Measurements from ENCODE around the gene MDFIC2. TPM values are rescaled to one million over a fixed set of nuclear protein-coding genes. Genes with fewer than 3 reads are reported as not detected.
"Not testable (repeated sequence)": the region's sequence is repeated elsewhere in the genome, so short reads cannot be mapped to it uniquely, and the experiment has no call there.

MDFIC2 gene
- total and polyA plus RNA-seq, 2 donors, result not detected

DNA sequence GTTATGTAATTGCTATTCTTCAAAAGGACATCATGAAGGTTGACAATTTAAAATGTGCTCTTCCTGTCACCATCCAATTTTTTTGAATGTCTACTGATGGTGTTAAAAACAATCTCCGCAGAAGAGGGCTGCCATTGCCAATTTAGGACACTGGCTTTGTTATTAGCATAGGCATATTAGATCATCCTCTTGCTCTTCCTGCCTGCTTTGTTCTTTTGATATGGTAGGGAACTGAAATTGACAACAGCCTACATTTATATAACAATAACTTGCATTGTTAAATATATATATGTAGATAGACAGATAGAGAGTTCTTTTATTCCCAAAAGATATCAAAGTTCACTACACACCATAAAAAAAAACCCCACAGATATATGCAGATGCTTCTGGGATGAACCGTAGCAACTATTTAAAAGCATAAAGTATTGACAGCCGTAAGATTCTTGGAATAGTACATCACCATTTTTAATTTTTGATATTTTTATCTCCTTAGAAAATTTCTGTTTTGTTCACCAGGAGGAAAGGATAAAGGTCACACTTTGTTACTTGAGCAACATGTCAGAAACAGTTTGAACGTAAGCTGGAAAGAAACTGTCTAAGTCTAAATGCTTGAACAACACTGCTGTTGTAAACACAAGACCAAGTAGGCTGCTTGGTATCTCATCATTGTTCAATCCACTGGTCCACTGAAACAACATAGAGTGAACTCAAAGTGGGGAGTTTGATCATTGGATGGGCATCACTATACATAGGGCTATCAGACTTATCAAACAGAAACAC is 66.5 kb downstream of the MDFIC2 start:
- WGBS, result 88% methylated on average over 4 of the region's 4 CpGs
- H3K4me1 ChIP-seq (ENCODE audit: insufficient read depth), result no peaks in the 10 kb centered on the region

DNA sequence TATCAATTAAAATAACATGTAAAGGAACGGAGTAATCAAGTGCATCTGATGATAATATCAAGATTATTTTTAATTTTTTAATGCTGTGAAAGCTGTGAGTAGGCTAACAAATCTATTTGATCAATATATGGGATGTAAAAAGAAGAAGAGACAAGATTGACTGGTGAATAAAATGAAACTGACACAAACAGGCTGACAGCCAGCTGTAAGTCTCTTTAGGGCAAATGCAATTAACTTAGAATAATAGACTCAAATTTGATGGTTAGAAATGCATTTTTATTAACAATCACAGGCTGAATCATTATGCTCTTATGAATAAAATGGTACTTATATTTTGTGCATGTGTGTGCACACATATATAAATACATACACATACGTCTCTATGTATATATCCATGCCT is 68.0 kb downstream of the MDFIC2 start:
- H3K27ac ChIP-seq (ENCODE audit: low read depth), result no peak overlapping the region
- H3K4me3 ChIP-seq (ENCODE audit: low read depth, low read length), result no peak overlapping the region
- WGBS, result 85% methylated on average over 2 of the region's 2 CpGs
- H3K36me3 ChIP-seq (ENCODE audit: insufficient read depth), result no peaks in the 10 kb centered on the region
- DNase-seq (ENCODE audit: extremely low spot score), result no peak
- no peaks in the 10 kb centered on the region for H3K4me1 ChIP-seq (ENCODE audit: insufficient read depth)

More for the DNA sequence above, 66.5 kb downstream of the MDFIC2 start:
- H3K4me3 ChIP-seq (ENCODE audit: low read depth, low read length), result no peak overlapping the region
- H3K27ac ChIP-seq (ENCODE audit: low read depth), result no peak overlapping the region
- H3K36me3 ChIP-seq (ENCODE audit: insufficient read depth), result no peaks in the 10 kb centered on the region
- no peak for DNase-seq (ENCODE audit: extremely low spot score)

DNA sequence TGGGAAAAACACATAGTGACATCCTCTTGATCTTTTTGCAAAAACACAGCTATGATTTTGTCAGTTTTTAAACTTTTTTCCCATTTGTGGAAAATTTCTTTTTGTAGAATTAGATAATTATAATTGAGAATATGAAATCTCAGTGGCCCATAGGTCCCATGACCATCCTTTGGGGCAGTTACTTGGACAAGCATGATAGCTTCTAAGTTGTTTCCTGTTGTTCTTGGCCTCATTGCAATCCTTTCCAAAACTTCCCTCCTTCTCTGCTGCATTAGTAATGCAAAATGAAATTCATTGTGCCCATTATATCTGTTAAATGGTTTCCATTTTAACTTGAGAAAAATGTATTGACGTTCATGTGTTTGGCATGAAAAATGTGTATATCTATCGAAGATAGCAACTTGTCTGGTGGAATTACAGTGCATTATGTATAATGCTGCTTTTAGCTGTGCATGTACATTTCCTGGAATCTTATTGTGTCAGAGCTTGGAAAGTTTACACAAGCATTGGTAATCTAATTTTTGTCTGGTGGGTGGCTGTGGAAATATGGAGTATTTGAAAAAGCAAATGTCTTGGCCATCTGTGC is 70.0 kb downstream of the MDFIC2 start:
- H3K4me3 ChIP-seq (ENCODE audit: low read depth, low read length), result no peak overlapping the region
- no peak for DNase-seq (ENCODE audit: extremely low spot score)
- WGBS, result 57% methylated on average over 2 of the region's 2 CpGs
- H3K36me3 ChIP-seq (ENCODE audit: insufficient read depth), result no peaks in the 10 kb centered on the region
- no peaks in the 10 kb centered on the region for H3K4me1 ChIP-seq (ENCODE audit: insufficient read depth)
- H3K27ac ChIP-seq (ENCODE audit: low read depth), result no peak overlapping the region

DNA sequence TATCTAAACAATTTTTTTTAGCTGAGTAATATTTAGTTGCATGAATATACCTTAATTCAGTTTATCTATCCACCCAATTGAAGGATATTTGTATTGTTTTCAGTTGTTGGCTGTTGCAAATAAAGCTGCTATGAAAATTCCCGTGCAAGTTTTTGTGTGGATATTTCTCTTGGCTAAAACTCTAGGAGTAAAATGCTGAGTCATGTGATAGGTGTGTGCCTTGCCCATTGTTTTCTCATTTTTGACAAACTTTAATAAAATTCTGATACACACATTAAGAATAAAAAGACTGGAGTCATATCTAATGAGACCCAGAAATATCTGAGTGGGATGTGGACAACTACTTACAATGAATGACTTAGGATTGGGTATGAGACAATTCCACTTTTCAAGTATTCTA is 78.6 kb downstream of the MDFIC2 start:
- WGBS, result 89% methylated on average over 1 of the region's 1 CpG

DNA sequence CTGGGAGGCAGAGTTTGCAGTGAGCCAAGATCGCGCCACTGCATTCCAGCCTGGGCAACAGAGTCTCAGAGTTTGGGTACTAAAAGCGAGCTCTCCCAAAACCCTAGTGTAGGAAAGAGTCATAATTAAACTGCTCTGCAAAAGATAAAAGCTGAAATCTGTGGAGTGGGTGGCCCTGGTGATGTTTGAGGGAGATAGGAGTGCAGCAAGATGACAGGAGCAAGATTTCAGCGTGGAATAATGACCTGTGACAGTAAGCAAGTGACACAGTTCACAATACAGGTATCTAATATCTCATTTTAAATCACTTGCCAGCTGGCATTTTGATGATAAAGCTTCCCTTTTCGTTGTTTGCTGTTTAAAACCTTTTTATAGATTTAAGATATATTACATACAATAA is 79.3 kb downstream of the MDFIC2 start:
- no peak overlapping the region for H3K4me3 ChIP-seq (ENCODE audit: low read depth, low read length)
- 80% methylated on average over 5 of the region's 5 CpGs for WGBS
- H3K4me1 ChIP-seq (ENCODE audit: insufficient read depth), result no peaks in the 10 kb centered on the region
- DNase-seq (ENCODE audit: extremely low spot score), result no peak
- H3K27ac ChIP-seq (ENCODE audit: low read depth), result no peak overlapping the region
- no peaks in the 10 kb centered on the region for H3K36me3 ChIP-seq (ENCODE audit: insufficient read depth)

More for the DNA sequence above, 78.6 kb downstream of the MDFIC2 start:
- DNase-seq (ENCODE audit: extremely low spot score), result no peak
- H3K4me3 ChIP-seq (ENCODE audit: low read depth, low read length), result no peak overlapping the region
- H3K27ac ChIP-seq (ENCODE audit: low read depth), result no peak overlapping the region
- H3K4me1 ChIP-seq (ENCODE audit: insufficient read depth), result no peaks in the 10 kb centered on the region
- no peaks in the 10 kb centered on the region for H3K36me3 ChIP-seq (ENCODE audit: insufficient read depth)

DNA sequence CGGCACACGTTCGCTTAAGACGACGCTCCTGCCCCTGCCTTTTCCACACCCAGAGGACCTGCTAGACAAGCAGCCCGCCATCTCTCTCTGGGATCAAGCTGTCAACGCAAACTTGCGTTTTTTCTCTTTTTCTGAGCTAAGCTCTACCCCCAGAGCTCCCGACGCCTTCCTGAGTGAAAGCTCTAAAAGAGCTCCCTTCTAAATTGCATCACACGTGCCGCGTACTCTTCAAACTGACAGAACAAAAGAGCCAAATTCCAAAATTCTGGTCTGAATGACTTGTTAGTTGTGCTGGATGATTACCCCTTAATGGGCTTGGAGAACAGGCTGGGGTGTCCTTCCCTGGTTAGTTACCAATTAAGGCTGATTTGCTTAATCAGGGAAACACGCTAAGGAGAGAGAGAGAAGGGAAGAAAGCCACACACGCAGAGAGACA is 81.2 kb downstream of the MDFIC2 start:
- Histone ChIP-seq H3K4me3 (ENCODE audit: low read depth, low read length) (no peak overlapping the region), H3K27ac (ENCODE audit: low read depth) (no peak overlapping the region), H3K4me1 (ENCODE audit: insufficient read depth) (no peaks in the 10 kb centered on the region), H3K36me3 (ENCODE audit: insufficient read depth) (no peaks in the 10 kb centered on the region)
- DNase-seq (ENCODE audit: extremely low spot score), result no peak
- 75% methylated on average over 15 of the region's 15 CpGs for WGBS

DNA sequence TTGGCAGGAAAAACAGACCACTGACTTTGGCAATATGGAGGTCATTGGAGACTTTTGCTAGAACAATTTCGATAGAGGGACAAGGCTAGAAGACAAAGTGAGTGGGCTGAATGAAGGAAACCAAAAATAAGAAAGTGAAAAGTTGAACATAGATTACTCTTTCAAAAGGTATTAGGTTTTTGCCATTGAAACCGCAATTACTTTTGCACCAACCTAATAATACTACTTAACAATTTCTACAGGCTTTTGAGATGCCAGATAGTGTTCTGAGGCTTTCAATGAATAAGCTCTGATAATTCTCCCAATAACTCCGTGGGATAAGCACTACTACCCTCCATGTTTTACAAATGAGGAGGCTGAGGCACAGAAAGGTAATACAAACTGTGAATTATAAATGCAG is 85.0 kb downstream of the MDFIC2 start:
- no peak overlapping the region for H3K4me3 ChIP-seq (ENCODE audit: low read depth, low read length)
- no peak overlapping the region for H3K27ac ChIP-seq (ENCODE audit: low read depth)
- H3K4me1 ChIP-seq (ENCODE audit: insufficient read depth), result no peaks in the 10 kb centered on the region
- no peak for DNase-seq (ENCODE audit: extremely low spot score)
- H3K36me3 ChIP-seq (ENCODE audit: insufficient read depth), result no peaks in the 10 kb centered on the region
- 85% methylated on average over 3 of the region's 3 CpGs for WGBS

DNA sequence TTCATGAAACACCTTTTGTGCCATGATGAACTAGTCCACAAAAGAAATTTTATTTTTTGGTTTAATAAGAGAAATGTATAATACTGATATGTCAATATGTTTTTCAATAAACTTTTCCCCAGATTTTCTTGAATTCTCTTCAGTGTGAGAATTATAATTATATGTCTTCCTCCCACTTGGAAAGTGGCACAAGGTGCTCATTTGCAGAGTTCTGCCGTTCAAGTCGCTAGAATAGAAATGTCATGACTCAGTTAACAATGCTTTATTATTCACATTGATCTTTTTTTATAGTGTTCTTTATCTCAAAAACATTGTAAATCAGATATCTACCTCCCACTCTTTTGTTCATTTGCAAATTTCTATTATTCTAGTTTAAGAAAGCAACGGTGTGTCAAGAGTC is 87.3 kb downstream of the MDFIC2 start:
- WGBS, result 58% methylated on average over 3 of the region's 3 CpGs
- H3K27ac ChIP-seq (ENCODE audit: low read depth), result no peak overlapping the region
- H3K4me3 ChIP-seq (ENCODE audit: low read depth, low read length), result no peak overlapping the region
- no peaks in the 10 kb centered on the region for H3K4me1 ChIP-seq (ENCODE audit: insufficient read depth)
- no peaks in the 10 kb centered on the region for H3K36me3 ChIP-seq (ENCODE audit: insufficient read depth)
- no peak for DNase-seq (ENCODE audit: extremely low spot score)

DNA sequence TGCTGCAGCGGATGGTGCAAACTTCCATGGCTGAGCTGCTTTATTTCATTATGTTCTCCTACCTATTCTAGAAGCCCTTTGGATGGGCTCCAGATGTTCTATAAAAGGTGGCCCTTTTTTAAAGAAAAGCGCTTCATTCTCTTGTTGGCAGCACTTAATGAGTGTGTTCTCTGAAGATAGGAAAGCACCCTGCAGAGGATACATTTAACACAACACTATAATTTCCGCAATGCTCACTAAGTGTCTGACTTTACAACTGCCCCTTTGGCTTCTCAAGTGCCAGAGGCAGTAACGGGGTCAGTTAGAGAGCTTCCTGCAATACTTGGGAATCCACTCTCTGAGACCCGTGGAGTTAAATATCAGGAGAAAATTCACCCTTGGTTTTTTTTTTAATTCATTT is 88.1 kb downstream of the MDFIC2 start:
- no peak for DNase-seq (ENCODE audit: extremely low spot score)
- Histone ChIP-seq H3K4me1 (ENCODE audit: insufficient read depth) (no peaks in the 10 kb centered on the region), H3K36me3 (ENCODE audit: insufficient read depth) (no peaks in the 10 kb centered on the region), H3K4me3 (ENCODE audit: low read depth, low read length) (no peak overlapping the region), H3K27ac (ENCODE audit: low read depth) (no peak overlapping the region)
- WGBS, result 52% methylated on average over 5 of the region's 5 CpGs

DNA sequence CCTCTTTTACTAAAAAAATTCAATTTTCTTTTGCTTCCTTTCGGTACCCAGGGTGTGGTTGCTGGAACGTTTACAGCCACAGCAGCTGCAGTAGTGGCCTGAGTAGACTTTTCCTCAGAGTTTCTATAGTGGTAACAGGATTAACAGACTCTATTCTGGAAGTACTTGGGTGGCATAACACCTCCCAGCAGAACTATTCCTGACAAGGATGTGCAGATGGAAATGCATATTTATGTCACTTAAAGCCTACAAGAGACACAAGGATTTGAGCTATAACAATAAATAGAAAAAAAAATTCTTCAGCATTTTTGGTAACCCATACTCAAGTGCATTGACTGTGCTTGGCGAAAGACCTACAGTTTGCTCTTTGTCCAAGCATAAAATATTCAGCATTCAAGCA is 94.0 kb downstream of the MDFIC2 start:
- Histone ChIP-seq H3K36me3 (ENCODE audit: insufficient read depth) (no peaks in the 10 kb centered on the region), H3K4me1 (ENCODE audit: insufficient read depth) (no peaks in the 10 kb centered on the region), H3K27ac (ENCODE audit: low read depth) (no peak overlapping the region), H3K4me3 (ENCODE audit: low read depth, low read length) (no peak overlapping the region)
- no peak for DNase-seq (ENCODE audit: extremely low spot score)
- WGBS, result 62% methylated on average over 3 of the region's 3 CpGs

DNA sequence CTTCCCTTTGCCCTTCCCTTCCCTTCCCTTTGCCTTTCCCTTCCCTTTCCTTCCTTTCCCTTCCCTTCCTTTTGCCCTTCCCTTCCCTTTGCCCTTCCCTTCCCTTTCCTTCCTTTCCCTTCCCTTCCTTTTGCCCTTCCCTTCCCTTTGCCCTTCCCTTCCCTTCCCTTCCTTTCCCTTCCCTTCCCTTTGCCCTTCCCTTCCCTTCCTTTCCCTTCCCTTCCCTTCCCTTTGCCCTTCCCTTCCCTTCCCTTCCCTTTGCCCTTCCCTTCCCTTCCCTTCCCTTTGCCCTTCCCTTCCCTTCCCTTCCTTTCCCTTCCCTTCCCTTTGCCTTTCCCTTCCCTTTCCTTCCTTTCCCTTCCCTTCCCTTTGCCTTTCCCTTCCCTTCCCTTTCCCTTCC is 101.2 kb downstream of the MDFIC2 start:
- not testable (repeated sequence) for DNase-seq (ENCODE audit: extremely low spot score); H3K4me3 ChIP-seq (ENCODE audit: low read depth, low read length); H3K36me3 ChIP-seq (ENCODE audit: insufficient read depth); H3K4me1 ChIP-seq (ENCODE audit: insufficient read depth); H3K27ac ChIP-seq (ENCODE audit: low read depth)

DNA sequence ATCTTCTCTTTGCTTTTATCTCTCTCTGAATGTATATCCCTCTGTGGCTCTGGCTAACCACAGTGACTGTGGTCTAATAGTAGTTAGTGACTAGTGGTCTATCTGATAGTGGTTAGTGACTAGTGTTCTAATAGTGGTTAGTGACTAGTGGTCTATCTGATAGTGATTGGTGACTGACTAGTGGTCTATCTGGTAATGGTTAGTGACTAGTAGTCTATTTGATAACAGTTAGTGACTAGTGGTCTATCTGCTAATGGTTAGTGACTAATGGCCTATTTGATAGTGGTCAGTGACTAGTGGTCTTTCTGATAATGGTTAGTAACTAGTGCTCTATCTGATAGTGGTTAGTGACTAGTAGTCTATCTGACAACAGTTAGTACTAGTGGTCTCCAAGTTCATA is 110.5 kb downstream of the MDFIC2 start:
- no peaks in the 10 kb centered on the region for H3K4me1 ChIP-seq (ENCODE audit: insufficient read depth)
- no peak overlapping the region for H3K4me3 ChIP-seq (ENCODE audit: low read depth, low read length)
- H3K27ac ChIP-seq (ENCODE audit: low read depth), result no peak overlapping the region
- DNase-seq (ENCODE audit: extremely low spot score), result no peak
- no peaks in the 10 kb centered on the region for H3K36me3 ChIP-seq (ENCODE audit: insufficient read depth)

DNA sequence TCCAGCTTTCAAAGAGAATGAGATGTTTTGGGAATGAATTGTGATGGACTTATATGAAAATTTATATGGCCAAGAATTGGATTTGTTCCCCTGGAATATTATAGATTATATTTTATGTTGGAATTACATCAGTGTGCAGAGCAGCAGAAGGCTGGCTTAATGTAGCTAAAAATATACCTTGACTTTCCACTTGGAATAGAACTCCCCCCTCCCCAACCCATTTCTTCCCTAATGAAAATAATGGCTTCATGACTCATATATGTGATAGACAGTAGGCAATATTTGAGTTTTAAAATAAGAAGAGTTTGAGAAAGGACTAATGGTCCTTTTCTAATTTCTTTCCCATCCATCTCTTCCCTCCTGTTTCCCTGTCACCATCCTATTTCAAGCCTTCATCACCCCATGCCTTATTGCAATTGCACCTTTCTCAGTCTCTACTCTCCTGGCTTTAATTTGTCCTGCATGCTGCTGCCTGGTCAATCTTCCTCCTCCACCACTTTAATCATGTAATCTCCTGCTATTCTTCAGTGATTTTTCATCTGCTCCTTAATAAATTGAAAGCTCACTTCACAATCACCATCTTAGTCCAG is 122.5 kb downstream of the MDFIC2 start:
- H3K27ac ChIP-seq (ENCODE audit: low read depth), result no peak overlapping the region
- H3K4me1 ChIP-seq (ENCODE audit: insufficient read depth), result no peaks in the 10 kb centered on the region
- no peaks in the 10 kb centered on the region for H3K36me3 ChIP-seq (ENCODE audit: insufficient read depth)
- DNase-seq (ENCODE audit: extremely low spot score), result no peak
- no peak overlapping the region for H3K4me3 ChIP-seq (ENCODE audit: low read depth, low read length)

DNA sequence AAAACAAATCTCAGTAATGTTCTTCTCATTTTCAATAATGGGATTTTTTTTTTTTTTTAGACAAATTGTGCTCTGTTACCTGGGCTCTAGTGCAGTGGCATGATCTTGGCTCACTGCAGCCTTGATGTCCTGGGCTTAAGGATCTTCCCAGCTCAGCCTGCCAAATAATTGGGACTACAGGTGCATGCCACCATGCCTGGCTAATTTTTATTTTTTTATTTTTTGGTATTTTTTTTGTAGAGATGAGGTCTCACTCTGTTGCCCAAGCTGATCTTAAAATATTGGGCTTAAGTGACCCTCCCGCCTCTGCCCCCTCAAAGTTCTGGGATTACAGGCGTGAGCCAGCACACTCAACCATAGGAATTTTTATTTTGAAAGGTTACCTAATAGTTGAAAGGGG is 126.2 kb downstream of the MDFIC2 start:
- Histone ChIP-seq H3K27ac (ENCODE audit: low read depth) (no peak overlapping the region), H3K4me1 (ENCODE audit: insufficient read depth) (no peaks in the 10 kb centered on the region), H3K4me3 (ENCODE audit: low read depth, low read length) (no peak overlapping the region), H3K36me3 (ENCODE audit: insufficient read depth) (no peaks in the 10 kb centered on the region)
- 94% methylated on average over 2 of the region's 2 CpGs for WGBS
- no peak for DNase-seq (ENCODE audit: extremely low spot score)
